HTR-8/SVneo (cell line): ENCODE results near the gene BRD7.

Experiments used
- DNase-seq: peaks from one replicate; pipeline ENCODE4 v3.0.0; 2011; ENCODE audit warnings: low spot score, mixed read lengths; ENCODE audit not compliant: insufficient read length
- FAIRE-seq: peaks from 2 replicates; lab custom pipeline; 2011; peaks lifted over from hg19 to GRCh38; lab: Jason Lieb, UNC

BRD7 gene

DNA sequence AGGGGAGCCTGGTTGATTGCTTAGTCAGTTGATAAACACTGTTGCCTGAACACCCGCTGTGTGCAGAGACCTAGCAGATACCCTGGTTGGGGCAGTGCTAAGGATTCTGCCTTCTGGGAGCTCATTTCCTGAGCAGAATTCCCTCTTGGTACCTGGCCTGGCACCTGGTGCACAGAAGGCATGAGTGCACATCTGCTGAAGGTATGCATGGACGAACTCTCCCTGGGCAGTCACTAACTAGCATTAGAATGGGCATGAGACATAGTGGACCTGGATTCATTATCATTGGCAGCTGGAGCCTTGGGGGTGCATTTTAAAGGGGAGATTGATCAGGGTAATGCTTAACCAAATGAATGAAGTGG, 89.3 kb downstream of the BRD7 start:
- FAIRE-seq: no peak
- no peak for DNase-seq

GRCh38 chr16:50278251-50278650, 90.5 kb downstream of the BRD7 start:
- no peak for DNase-seq
- no peak for FAIRE-seq

- FAIRE-seq: no peak
- no peak for DNase-seq
Measured at GRCh38 chr16:50276801-50277555, 91.8 kb downstream of the BRD7 start.

GRCh38 chr16:50276326-50276640, 92.5 kb downstream of the BRD7 start:
- FAIRE-seq: no peak
- DNase-seq: no peak

DNA sequence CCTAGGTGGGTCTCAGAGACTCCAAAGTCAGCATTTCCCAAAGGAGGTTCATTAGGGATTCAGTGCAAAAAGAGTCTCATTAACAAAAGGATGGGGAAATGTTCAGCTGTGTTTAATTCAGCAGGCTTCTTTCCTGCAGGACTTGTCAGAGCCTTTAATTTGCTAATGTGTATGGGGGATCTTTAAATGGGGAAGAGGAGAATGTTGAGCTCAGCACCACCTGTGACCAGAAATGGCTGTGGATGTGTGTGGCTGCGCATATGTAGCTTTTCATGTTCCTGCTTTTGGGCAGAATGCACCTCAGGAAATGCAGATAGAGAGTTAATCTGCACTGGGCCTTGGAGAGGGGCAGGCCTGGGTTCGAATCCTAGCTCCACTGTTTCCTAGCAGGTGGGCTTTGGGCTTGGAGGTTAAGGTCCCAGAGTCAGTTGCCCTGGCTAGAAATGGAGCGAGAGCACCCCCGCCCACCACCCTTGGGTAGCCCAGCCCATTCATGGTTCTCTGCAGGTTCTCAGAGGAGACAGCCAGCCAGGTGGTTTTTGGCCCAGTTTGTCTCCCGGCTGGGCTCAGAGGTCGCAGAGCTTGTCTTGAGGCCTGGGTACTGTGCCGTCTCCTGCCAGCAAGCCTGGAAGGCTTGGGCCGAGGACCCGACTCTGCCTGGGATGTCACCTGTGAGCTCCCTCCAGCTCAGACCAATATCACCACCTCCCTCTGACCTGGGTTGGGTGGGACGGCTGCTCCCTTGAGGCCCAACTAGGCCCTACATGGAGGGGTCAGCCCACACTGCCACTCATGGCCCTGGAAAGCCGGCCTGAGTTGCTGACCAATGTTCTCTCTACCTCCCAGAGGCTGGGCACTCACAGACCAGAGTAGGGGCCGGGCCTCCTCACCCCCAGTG, 93.1 kb downstream of the BRD7 start:
- FAIRE-seq (no peak), DNase-seq (no peak)

GRCh38 chr16:50275098-50275415, 93.7 kb downstream of the BRD7 start:
- DNase-seq (no peak), FAIRE-seq (no peak)

- FAIRE-seq (no peak), DNase-seq (no peak)
Measured at GRCh38 chr16:50274326-50275097, 94.3 kb downstream of the BRD7 start.

DNA sequence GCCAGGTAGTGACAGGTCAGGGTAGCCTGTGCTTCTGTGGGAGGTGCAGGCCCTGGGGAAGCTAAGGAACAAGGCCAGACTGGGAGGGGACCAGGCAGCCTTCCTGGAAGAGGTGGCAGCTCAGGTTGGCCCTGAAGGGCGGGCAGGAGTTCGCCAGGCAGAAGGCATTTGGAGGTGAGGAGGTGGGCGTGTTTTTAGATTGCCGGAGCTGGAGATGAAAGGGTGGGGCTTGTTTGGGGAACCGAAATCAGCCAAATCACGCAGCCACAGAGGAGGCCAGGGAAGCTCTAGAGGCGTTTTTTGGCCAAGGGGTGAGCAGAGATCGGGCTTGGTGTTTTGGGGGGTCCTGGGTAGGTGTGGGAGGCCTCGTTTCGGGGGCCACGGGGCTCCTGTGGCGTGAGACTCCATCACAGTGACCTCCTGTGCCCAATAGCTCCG, 94.9 kb downstream of the BRD7 start:
- DNase-seq: no peak
- no peak for FAIRE-seq

DNA sequence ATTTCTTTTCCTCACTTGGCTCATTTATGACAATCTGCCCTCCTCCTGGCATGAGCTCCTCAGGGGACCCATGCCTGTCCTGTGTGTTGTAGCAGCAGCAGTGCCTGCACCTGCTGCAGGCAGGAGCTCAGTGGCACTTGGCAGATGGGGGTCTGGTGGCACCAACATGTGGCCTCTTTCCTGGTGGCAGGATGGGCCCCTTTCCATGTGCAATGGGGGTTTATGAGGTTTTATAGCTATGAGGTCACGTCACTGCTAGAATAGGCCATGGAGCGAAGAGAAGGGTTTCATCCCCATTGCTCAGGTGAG, 95.5 kb downstream of the BRD7 start:
- no peak for DNase-seq
- FAIRE-seq: no peak

GRCh38 chr16:50272687-50273381, 96.0 kb downstream of the BRD7 start:
- FAIRE-seq (no peak), DNase-seq (no peak)

- no peak for FAIRE-seq
Measured at GRCh38 chr16:50272111-50272571, 96.6 kb downstream of the BRD7 start.

DNA sequence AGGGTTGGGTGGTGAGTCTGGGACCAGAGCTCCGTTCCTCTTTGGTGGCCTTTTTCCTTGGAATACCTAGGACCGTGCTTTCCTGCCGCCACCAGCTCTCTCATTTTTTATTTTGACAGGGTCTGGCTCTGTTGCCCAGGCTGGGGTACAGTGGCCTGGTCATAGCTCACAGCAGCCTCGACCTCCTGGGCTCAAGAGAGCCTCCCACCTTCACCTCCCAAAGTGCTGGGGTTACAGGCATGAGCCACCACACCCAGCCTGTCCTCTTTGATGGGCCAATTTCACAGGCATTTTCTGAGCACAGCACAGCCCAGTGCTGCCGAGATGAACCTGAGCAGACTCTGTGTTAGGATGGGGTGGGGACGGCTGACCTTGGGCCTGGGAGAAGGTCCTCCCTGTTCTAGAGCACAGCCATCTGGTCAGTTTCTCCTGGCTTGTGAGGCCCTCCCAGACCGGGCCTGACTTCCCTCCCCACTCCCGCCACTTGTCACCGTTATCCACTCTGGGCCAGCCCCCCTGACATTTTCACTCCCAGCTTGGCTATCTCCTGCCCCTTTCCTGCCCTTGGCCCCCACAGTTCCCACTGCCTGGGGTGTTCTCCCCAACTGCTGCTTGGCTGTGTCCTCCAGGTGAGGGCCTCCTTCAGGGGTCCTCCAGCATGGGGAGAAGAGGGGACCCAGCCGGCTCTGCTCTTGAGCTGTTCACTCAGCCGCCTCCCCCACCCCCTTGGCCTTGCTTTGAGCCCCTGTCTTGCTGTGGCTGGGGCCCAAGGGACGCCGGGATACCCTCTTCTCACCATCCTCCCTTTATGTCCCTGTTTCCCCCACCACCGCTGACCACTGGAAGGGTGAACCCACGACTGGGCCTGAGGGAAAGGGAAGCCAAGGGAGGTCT, 97.4 kb downstream of the BRD7 start:
- FAIRE-seq (no peak), DNase-seq (no peak)

More at GRCh38 chr16:50272111-50272571, 96.6 kb downstream of the BRD7 start:
- no peak for DNase-seq

DNA sequence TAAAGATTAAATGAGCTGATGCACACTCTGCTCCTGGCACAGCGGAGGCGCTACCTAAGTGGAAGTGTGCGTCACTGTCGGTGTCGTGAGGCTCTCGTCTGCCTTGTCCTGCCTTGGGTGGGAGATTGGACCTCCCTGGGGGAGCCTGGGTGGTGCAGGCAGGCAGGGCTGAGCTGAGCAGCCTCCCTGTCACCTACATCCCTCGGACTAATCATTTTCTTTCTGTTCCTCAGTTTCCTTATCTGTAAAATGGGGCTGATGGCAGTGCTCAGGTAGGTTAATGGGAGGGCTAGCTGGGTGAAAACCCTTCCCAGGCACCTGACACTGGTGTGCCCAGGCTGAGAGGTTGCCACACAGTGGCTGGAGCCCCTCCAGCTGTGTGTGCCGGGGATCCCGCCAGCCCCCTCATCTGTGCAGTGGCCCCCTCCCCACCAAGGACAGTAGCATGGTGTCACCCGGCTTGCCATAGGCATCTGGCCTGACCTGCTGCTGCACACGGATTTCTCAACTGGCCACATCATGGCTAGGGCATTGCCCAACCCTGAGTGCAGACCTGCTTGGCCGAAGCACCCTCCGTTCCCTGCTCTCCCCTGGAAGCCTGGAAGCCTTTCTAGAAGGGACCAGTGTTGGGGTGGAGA, 98.2 kb downstream of the BRD7 start:
- DNase-seq (no peak), FAIRE-seq (no peak)

GRCh38 chr16:50269769-50270509, 98.8 kb downstream of the BRD7 start:
- FAIRE-seq: no peak
- DNase-seq: no peak

DNA sequence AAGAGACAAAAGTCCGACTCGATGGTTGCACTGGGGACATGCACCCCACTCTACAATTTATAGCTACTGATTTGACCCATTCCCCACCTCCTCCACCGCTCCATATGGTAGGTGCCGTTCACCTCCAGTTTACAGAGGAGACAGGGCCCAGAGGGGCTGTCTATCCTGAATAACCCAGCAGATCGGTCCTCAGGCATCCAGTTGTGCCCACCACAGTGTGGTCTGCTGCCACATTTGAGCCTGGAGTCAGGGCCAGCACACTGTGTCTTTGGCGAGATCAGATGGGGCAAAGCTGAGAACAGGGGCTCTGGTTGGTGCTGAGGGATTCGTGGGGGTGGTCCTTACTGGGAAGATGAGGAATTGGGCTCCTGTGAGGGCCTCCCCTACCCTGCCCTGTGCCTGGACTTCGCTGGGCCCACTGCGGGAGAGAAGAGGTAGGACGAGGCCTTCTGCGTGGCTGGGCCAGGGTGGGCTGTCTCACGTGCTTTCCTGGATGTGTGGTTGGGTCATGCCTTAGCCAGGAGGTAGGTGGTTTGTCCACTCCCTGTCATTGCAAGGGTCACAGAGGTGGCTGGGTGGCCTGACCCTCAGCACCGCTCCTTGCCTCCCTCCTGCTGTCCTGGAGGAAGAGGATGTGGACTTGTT, 99.6 kb downstream of the BRD7 start:
- DNase-seq (no peak), FAIRE-seq (no peak)

- DNase-seq (no peak), FAIRE-seq (no peak)
Measured at GRCh38 chr16:50268352-50268751, 100.4 kb downstream of the BRD7 start.

DNA sequence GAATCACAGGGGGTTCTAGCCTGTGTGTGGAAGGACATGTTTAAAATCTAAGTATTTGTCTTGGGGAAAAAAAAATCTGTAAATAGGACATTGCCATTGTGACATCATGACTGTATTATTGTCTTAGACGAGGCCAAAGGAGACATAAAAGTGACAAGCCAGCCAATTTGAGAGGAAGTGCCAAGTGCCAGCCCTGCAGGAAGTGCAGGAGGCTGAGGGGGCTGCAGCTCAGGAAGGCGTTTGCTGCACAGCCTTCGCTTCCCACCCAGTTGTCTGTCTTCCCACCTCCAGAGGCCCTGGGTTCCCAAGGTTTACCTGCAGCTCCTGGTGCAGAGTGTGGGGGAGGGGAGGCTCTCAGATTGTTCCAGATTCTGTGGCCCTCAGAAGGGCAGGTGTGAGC, 101.1 kb downstream of the BRD7 start:
- FAIRE-seq (no peak), DNase-seq (no peak)

- no peak for DNase-seq
- no peak for FAIRE-seq
Measured at GRCh38 chr16:50267151-50267631, 101.6 kb downstream of the BRD7 start.
